Measurements from ENCODE around the gene PDILT.

Gene PDILT

DNA sequence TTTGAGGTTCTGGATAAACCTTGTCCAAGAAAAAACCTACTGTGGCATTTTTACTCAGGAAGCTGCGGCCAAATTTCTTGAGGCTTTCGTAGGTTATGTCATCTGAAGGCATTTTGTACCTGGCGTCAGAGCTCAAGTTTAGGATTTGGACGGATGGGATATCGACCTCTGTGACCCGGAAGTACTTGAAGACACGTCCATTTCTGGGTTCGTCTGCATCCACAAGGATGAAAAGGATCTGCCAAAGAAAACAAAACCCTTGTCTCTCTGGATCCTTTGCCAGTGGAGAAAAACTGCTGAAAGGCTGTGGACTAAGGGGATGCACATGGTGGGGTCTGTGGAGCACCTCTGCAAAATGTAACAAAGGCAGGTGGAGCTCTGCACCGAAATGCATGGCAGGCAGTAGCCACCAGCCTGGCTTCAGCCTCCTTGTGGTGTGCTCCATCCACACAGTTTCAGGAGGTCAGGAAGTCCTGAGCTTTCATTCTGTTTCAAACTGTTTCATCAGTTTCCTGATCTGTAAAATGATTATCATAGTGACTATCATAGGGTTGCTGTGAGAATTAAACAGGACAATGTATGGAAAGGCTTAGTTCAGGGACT is 35.0 kb downstream of the PDILT start:
- TF ChIP-seq, protein P1, sequence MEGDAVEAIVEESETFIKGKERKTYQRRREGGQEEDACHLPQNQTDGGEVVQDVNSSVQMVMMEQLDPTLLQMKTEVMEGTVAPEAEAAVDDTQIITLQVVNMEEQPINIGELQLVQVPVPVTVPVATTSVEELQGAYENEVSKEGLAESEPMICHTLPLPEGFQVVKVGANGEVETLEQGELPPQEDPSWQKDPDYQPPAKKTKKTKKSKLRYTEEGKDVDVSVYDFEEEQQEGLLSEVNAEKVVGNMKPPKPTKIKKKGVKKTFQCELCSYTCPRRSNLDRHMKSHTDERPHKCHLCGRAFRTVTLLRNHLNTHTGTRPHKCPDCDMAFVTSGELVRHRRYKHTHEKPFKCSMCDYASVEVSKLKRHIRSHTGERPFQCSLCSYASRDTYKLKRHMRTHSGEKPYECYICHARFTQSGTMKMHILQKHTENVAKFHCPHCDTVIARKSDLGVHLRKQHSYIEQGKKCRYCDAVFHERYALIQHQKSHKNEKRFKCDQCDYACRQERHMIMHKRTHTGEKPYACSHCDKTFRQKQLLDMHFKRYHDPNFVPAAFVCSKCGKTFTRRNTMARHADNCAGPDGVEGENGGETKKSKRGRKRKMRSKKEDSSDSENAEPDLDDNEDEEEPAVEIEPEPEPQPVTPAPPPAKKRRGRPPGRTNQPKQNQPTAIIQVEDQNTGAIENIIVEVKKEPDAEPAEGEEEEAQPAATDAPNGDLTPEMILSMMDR (IDR thresholded peaks at IDR 0.05; ENCODE audit: low read length, missing control alignments): no peak
- no peak overlapping the region for H3K4me3 ChIP-seq (replicated peaks; ENCODE audit: low read depth, low read length)
- DNase-seq (ENCODE audit: low read depth): no peak

DNA sequence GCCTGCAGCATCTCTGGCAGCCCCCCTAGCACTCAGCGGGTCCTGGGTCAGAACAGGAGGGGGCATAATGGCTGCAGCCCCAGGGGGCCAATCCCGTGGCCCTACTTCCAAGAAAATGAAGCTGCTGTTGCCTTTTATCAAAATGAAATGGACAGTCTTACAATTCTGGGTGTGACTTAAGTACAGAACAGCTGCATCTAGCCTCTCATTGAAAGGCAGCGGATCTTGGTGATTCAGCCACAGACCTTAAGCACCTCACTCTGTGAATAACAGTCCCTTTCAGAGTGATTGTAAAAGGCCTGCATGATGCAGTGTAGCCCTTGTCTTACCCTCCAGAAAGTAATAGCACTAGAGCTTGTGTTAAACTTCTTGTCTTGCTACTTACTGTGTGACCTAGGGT is 40.5 kb downstream of the PDILT start:
- TF ChIP-seq, protein P1 (IDR thresholded peaks at IDR 0.05; ENCODE audit: low read length, missing control alignments): no peak
- no peak for DNase-seq (ENCODE audit: low read depth)
- no peak overlapping the region for H3K4me3 ChIP-seq (replicated peaks; ENCODE audit: low read depth, low read length)

DNA sequence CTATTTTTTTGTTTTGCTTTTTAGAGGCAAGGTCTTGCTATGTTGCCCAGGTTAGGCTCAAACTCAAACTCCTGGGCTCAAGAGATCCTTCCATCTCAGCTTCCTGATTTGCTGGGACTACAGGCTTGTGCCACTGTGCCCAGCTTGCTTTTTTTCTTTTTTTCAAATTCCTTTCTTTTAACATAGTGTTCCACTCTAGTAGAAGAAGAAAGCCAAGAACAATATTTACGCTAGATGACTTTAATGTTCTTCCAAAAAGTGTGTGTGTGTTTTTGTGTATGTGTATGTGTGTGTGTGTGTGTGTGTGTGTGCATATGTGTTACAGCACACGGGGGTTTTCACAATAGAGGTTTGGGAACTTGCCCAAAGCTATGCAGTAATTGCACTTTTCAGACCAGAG is 41.3 kb downstream of the PDILT start:
- TF ChIP-seq, protein P1 (IDR thresholded peaks at IDR 0.05; ENCODE audit: low read length, missing control alignments): no peak
- no peak for DNase-seq (ENCODE audit: low read depth)
- no peak overlapping the region for H3K4me3 ChIP-seq (replicated peaks; ENCODE audit: low read depth, low read length)

DNA sequence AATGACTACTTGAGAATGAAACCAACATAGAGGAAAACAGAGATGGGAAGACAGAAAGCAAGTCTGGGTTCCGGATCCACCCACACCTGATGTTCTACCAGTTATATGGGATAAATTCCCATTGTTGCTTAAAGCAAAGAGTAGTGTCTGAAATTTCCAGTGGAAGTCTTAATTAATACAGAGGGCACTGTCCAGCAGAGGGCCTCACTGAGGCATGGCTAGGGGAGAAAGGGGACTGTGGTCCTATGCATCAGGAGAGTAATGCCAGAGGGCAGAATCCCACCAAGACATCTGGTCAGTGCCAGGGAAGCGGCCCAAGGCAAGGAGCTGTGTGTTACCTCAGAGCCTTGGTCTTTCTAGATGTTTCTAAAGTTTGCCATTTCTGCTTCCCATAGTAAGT is 44.5 kb downstream of the PDILT start:
- H3K4me3 ChIP-seq (replicated peaks; ENCODE audit: low read depth, low read length): no peak overlapping the region
- TF ChIP-seq, protein P1 (IDR thresholded peaks at IDR 0.05; ENCODE audit: low read length, missing control alignments): no peak
- no peak for DNase-seq (ENCODE audit: low read depth)

DNA sequence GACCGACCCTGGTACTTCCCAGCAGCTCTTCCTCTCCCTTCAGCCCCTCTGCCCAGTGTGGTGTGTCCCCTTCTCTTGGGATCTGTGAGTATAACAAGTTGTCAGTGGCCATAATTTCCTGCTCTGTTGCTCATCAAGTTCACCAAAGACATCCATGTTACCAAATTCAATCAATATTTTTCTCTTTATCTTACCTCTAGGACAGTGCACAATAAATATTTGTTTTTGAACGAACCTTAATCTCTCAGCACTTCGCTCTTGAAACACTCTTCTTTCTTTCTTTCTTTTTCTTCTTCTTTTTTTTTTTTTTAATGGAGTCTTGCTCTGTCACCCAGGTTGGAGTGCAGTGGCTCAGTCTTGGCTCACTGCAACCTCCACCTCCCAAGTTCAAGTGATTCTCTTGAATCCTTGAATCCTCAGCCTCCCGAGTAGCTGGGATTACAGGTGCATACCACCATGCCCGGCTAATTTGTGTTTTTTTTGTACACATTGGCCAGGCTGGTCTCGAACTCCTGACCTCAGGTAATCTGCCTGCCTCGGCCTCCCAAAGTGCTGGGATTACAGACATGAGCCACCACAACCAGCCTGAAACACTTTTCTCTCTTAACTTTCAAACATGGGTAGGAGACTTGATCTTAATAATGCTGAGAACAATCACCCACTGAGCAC is 49.3 kb downstream of the PDILT start:
- no peak overlapping the region for H3K4me3 ChIP-seq (replicated peaks; ENCODE audit: low read depth, low read length)
- TF ChIP-seq, protein P1 (IDR thresholded peaks at IDR 0.05; ENCODE audit: low read length, missing control alignments): no peak
- no peak for DNase-seq (ENCODE audit: low read depth)

DNA sequence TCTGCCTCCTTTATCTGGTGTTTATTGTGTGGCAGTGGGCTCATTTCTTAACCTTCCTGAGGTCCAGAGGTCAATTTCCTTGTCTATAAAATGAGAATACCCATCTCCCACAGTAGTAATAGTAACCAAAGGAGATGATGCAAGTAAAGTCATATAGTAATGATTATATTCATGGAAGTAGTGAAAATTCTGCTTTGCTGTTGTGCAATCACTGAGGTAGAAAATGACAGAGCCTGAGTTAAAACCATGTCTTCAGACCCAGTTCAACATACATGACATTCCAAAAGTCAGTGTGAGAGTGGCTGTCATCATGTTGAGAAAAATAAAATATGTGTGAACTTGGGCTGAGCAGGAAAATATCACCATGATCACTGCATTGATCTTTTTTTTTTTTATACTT is 51.2 kb downstream of the PDILT start:
- TF ChIP-seq, protein P1 (IDR thresholded peaks at IDR 0.05; ENCODE audit: low read length, missing control alignments): no peak
- H3K4me3 ChIP-seq (replicated peaks; ENCODE audit: low read depth, low read length): no peak overlapping the region
- DNase-seq (ENCODE audit: low read depth): no peak

DNA sequence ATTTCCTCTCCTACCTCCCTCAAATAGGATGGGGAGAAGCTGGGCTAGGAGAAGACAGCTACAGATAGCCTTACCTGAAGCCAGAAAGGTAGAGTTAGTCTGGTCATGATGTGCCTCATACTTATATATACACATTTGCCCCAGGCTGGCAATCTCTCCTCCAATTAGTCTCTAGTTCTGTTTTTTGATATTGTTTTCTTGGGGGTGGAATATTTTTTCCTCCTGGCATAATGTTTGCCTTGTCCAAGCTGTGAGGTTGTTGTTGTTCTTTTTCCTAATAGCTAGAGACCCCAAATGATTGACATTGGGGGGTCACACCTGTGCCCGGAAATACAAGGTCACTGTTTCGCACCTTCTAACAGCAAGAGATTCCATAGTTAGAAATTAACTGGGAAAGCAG is 51.9 kb downstream of the PDILT start, which contains the start of gene UMOD:
TSS of gene UMOD (minus strand) at position 101 of the 400 bp plus-strand sequence. CDS start 1,978 bp downstream, outside the sequence.
- no peak within 1 kb of the TSS for H3K4me3 ChIP-seq (replicated peaks; ENCODE audit: low read depth, low read length)
- DNase-seq (ENCODE audit: low read depth): no peak
- TF ChIP-seq, protein P1 (IDR thresholded peaks at IDR 0.05; ENCODE audit: low read length, missing control alignments): no peak

All from fibroblast of pulmonary artery (primary cell).